NCI-H82 treated with DMSO at 0.1 percent for 48 hours (cell line): ENCODE data around the gene FCGR3B.
"Not testable (repeated sequence)": the region's sequence is repeated elsewhere in the genome, so short reads cannot be mapped to it uniquely, and the experiment has no call there.

Experiments used
- DNase-seq: peaks from one replicate; lab custom pipeline; 2025; ENCODE audit not compliant: unreplicated experiment; lab: John Stamatoyannopoulos, UW

The FCGR3B gene

GRCh38 chr1:161631076-161631475 is at the start of gene FCGR3B:
Gene FCGR3B, minus strand, starts transcription at chr1:161631176. Its CDS starts 82 bp downstream, at chr1:161631094.
- DNase-seq, result no peak

GRCh38 chr1:161678500-161678899 is 47.5 kb upstream of the FCGR3B start:
- no peak for DNase-seq

- DNase-seq, result no peak
Observed at GRCh38 chr1:161676958-161677689, 46.1 kb upstream of the FCGR3B start.

GRCh38 chr1:161676441-161676840 is 45.5 kb upstream of the FCGR3B start:
- DNase-seq, result no peak

GRCh38 chr1:161674908-161675307 is 43.9 kb upstream of the FCGR3B start:
- not testable (repeated sequence) for DNase-seq

GRCh38 chr1:161674447-161674846 is 43.5 kb upstream of the FCGR3B start:
- DNase-seq, result not testable (repeated sequence)

GRCh38 chr1:161673437-161673836 is 42.5 kb upstream of the FCGR3B start:
- DNase-seq, result not testable (repeated sequence)

GRCh38 chr1:161671045-161672020 is 40.4 kb upstream of the FCGR3B start:
- DNase-seq, result not testable (repeated sequence)

GRCh38 chr1:161664689-161665088 is 33.7 kb upstream of the FCGR3B start:
- DNase-seq, result not testable (repeated sequence)

- DNase-seq, result not testable (repeated sequence)
Observed at GRCh38 chr1:161663569-161663968, 32.6 kb upstream of the FCGR3B start.

- DNase-seq, result not testable (repeated sequence)
Observed at GRCh38 chr1:161662684-161663339, 31.8 kb upstream of the FCGR3B start, which contains the start of gene FCGR2B. Gene FCGR2B, plus strand, starts transcription at chr1:161663143. Its CDS starts 99 bp downstream, at chr1:161663242.

GRCh38 chr1:161661660-161662311 is 30.8 kb upstream of the FCGR3B start:
- DNase-seq, result not testable (repeated sequence)

GRCh38 chr1:161658524-161658923 is 27.5 kb upstream of the FCGR3B start:
- DNase-seq, result not testable (repeated sequence)

- DNase-seq, result not testable (repeated sequence)
Observed at GRCh38 chr1:161653971-161654370, 23.0 kb upstream of the FCGR3B start.

GRCh38 chr1:161653541-161653940 is 22.6 kb upstream of the FCGR3B start:
- DNase-seq, result not testable (repeated sequence)

GRCh38 chr1:161647507-161648360 is 16.8 kb upstream of the FCGR3B start:
- DNase-seq, result peak; percentile 16

GRCh38 chr1:161644855-161645254 is 13.9 kb upstream of the FCGR3B start:
- not testable (repeated sequence) for DNase-seq

GRCh38 chr1:161643481-161644208 is 12.7 kb upstream of the FCGR3B start:
- DNase-seq, result not testable (repeated sequence)

GRCh38 chr1:161642697-161643096 is 11.7 kb upstream of the FCGR3B start:
- DNase-seq, result not testable (repeated sequence)
